GM19467 (cell line): ENCODE results near the gene OSTN.

ENCODE experiments used
- ATAC-seq: cut with Tn5 transposase; IDR thresholded peaks from one replicate; pipeline ENCODE4 v1.9.1; 2021; ENCODE audit warnings: mild to moderate bottlenecking, moderate library complexity; ENCODE audit not compliant: unreplicated experiment

Gene OSTN

GRCh38 chr3:191303596-191303995 is 104.6 kb downstream of the OSTN start:
- ATAC-seq = no peak

GRCh38 chr3:191306428-191306827 is 107.4 kb downstream of the OSTN start:
- no peak for ATAC-seq

GRCh38 chr3:191307341-191307740 is 108.3 kb downstream of the OSTN start:
- no peak for ATAC-seq

- no peak for ATAC-seq
These were observed 114.3 kb downstream of the OSTN start for GRCh38 chr3:191313296-191313695.

- no peak for ATAC-seq
These were observed 115.2 kb downstream of the OSTN start for GRCh38 chr3:191314109-191314728.
